ENCODE results near the gene KDM2A. TPM values are rescaled to one million over a fixed set of nuclear protein-coding genes. Genes with fewer than 3 reads are reported as not detected.
A peak's percentile ranks its signal among the peaks of the same experiment; 100 is the strongest.
"Not testable (repeated sequence)": the region's sequence is repeated elsewhere in the genome, so short reads cannot be mapped to it uniquely, and the experiment has no call there.

The KDM2A gene
- total and polyA plus RNA-seq, 7 donors = 15.6 to 67.3 (median 29.0) TPM

DNA sequence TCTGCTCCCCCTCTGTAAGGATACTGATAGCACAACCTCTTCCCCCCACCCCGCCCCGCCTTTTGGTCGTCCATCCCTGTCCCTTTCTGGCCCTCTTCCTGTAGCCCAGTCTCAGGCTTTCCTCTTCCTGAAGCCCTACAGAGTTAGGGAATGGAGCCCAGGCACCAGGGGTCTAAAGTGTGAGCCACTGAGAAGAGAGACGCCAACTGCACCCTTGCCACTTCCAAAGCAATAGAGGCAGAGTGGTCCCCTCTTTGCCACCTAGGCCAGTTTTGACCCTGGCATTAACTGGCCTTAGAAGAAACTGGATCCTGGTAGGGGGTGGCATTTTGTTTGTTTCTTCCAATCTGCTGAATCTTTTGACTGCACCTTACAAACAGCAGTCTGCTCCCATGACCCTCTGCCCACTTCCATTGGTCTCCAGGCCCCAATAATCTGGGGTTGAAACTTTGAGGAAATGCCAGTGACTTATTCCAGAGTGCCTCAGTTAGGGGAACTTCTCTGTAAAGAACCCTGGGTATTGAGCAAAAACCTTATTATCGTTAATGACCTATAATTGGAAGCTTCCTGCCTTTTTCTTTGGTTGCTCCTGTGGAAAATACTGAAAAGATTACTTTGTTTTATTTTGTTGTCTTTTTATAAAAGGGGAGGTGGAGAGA lies 137.5 kb downstream of the KDM2A start:
- DNase-seq = peak; percentile 46
- H3K9me3 ChIP-seq = no peaks in the 10 kb centered on the region
- TF ChIP-seq POLR2AphosphoS5 (IDR thresholded peaks at IDR 0.05) (no peak), EP300 (IDR thresholded peaks at IDR 0.05) (no peak), POLR2A (IDR thresholded peaks at IDR 0.05) (no peak)
- TF ChIP-seq, protein P1, sequence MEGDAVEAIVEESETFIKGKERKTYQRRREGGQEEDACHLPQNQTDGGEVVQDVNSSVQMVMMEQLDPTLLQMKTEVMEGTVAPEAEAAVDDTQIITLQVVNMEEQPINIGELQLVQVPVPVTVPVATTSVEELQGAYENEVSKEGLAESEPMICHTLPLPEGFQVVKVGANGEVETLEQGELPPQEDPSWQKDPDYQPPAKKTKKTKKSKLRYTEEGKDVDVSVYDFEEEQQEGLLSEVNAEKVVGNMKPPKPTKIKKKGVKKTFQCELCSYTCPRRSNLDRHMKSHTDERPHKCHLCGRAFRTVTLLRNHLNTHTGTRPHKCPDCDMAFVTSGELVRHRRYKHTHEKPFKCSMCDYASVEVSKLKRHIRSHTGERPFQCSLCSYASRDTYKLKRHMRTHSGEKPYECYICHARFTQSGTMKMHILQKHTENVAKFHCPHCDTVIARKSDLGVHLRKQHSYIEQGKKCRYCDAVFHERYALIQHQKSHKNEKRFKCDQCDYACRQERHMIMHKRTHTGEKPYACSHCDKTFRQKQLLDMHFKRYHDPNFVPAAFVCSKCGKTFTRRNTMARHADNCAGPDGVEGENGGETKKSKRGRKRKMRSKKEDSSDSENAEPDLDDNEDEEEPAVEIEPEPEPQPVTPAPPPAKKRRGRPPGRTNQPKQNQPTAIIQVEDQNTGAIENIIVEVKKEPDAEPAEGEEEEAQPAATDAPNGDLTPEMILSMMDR (IDR thresholded peaks at IDR 0.05) = no peak
- peaks cover 34 to 60% (median 48%) of the 10 kb centered on the region in 4 donors for H3K36me3 ChIP-seq
- peaks cover 0 to 9% (median 8%) of the 10 kb centered on the region in 4 donors for H3K4me1 ChIP-seq
- no peak overlapping the region for H3K27ac ChIP-seq
- H3K4me3 ChIP-seq = no peak overlapping the region
- intact Hi-C loops (cut with DNase I) = no loop called here
- H3K27me3 ChIP-seq = no peaks in the 10 kb centered on the region
- WGBS, 2 donors = 76 to 87% methylated on average over 5 of the region's 5 CpGs

DNA sequence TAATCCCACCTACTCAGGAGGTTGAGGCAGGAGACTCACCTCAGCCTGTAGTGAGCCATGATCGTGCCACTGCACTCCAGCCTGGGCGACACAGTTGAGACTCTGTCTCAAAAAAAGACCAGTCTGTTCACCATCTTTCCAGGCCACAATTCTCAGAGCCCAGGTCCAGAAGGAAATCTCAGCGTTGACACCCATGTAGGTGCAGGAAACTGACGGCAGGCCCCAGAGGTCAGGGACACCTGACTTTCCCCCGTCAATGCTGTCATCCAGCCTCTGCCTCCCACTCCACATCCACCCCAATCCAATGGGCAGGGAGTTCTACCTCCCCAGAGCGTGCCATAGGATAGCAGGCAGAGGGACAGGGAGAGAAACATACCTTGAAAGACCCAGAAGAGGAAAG lies 141.3 kb downstream of the KDM2A start:
- 85 to 90% methylated on average over 6 of the region's 6 CpGs for WGBS, 2 donors
- intact Hi-C loops (cut with DNase I) = no loop called here
- no peak for TF ChIP-seq POLR2A (IDR thresholded peaks at IDR 0.05)
- TF ChIP-seq POLR2AphosphoS5 (IDR thresholded peaks at IDR 0.05) = no peak
- TF ChIP-seq, protein P1 (IDR thresholded peaks at IDR 0.05) = no peak
- TF ChIP-seq EP300 (IDR thresholded peaks at IDR 0.05) = no peak
- peak; percentile 56 for DNase-seq
- H3K27ac ChIP-seq = no peak overlapping the region
- H3K4me3 ChIP-seq = no peak overlapping the region
- no peaks in the 10 kb centered on the region for H3K27me3 ChIP-seq
- H3K4me1 ChIP-seq = peaks cover 0 to 27% (median 23%) of the 10 kb centered on the region in 4 donors
- peaks cover 6 to 22% (median 13%) of the 10 kb centered on the region in 4 donors for H3K36me3 ChIP-seq
- no peaks in the 10 kb centered on the region for H3K9me3 ChIP-seq

DNA sequence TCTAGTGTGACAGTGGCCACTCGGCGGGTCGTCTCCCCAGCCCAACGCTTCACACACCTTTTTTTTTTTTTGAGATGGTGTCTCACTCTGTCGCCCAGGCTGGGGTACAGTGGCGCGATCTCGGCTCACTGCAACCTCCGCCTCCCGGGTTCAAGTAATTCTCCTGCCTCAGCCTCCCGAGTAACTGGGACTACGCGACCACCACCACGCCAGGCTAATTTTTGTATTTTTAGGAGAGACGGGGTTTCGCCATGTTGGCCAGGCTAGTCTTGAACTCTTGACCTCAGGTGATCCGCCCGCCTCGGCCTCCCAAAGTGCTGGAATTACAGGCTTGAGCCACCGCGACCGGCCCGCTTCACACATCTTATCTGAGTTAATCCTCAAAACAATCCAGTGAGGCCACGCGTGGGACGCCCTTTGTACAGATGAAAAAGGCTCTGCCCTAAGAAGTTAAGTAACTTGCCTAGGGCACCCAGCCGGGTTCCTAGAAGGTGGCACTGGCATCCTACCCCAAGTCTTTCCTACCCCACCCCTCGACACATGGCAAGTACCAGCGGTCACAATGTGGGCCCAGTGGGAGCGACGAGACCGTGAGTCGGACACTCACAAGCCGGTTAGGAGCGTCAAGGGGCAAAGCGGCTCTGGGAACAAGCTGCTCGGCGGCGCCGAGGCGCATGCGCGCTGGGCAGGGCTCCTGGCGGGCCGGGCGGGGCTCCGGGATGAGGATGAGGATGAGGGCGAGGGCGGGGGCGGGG lies 142.0 kb downstream of the KDM2A start:
- 26 to 34% methylated on average over 50 of the region's 50 CpGs for WGBS, 2 donors
- H3K27me3 ChIP-seq; H3K9me3 ChIP-seq; intact Hi-C loops (cut with DNase I): not testable (repeated sequence)
- TF ChIP-seq POLR2AphosphoS5 (IDR thresholded peaks at IDR 0.05) = peak in 1 of 4 donors; percentile 8
- Histone ChIP-seq H3K4me1 (peaks cover 0 to 32% (median 29%) of the 10 kb centered on the region in 4 donors), H3K27ac (peak overlapping the region in 1 of 4 donors; percentile 58), H3K4me3 (peak overlapping the region in 3 of 4 donors; percentile 39 to 45 (median 43)), H3K36me3 (peaks cover under 1 to 16% (median 7%) of the 10 kb centered on the region in 4 donors)
- DNase-seq = peak; percentile 86

DNA sequence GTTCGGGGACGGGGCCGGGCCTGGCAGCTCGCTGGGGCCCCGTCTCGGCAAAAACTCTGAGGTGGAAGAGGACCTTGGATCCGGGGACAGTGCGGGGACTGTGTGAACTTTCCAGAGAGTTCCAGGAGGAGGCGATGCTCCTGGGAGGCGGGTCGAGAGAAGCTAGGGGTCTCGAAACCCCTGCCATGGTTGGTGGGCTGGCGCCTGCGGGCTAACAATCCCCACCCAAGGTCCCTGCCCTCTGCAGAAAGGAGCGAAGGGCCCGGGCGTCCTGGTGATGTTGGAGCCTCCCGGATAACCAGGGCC lies 142.5 kb downstream of the KDM2A start:
- TF ChIP-seq EP300 (IDR thresholded peaks at IDR 0.05) (no peak), POLR2AphosphoS5 (IDR thresholded peaks at IDR 0.05) (no peak), POLR2A (IDR thresholded peaks at IDR 0.05) (no peak)
- TF ChIP-seq, protein P1 (IDR thresholded peaks at IDR 0.05) = no peak
- intact Hi-C loops (cut with DNase I) = no loop called here
- H3K4me1 ChIP-seq = peaks cover 0 to 32% (median 30%) of the 10 kb centered on the region in 4 donors
- peak overlapping the region in 3 of 4 donors; percentile 39 to 45 (median 43) for H3K4me3 ChIP-seq
- no peaks in the 10 kb centered on the region for H3K9me3 ChIP-seq
- H3K27ac ChIP-seq = peak overlapping the region in 1 of 4 donors; percentile 58
- peak; percentile 67 for DNase-seq
- 13 to 26% methylated on average over 18 of the region's 18 CpGs for WGBS, 2 donors
- no peaks in the 10 kb centered on the region for H3K27me3 ChIP-seq
- peaks cover 0 to 10% (median 4%) of the 10 kb centered on the region in 4 donors for H3K36me3 ChIP-seq

DNA sequence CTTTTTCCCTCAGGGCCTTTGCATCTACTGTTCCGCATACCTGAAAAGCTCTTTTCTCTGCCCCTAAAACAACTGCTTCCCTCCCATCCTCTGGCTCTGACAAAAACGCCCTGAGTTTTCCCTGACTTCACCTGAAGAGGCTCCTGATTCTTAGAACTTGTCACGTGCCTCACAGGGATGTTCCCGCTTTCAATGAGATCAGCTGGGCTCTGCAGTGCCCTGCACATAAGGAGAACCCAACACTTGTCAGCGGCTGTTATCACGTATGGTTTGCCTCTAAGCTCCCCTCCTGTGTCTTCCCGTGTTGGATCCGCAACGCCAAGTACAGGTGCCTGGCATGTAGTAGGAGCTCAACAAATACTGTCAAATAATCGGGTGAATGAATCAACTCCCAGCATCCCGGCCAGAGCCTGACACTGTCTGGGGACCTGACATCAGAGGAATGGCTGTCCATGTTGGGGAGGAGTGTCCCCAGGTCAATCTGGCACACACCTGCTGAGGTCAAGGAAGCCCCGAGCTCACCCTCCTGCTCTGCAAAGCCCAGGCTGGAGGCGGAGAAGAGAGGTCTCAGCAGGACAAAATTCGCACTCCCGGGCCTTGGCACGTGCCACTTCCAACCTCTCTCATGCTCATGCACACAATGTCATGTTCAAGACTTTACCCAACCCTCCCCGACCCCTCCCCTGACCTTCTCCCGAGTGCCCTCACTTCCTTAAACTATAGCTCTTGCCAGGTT lies 143.1 kb downstream of the KDM2A start:
- peak; percentile 64 for DNase-seq
- Histone ChIP-seq H3K4me1 (peaks cover 0 to 35% (median 31%) of the 10 kb centered on the region in 4 donors), H3K27me3 (no peaks in the 10 kb centered on the region), H3K27ac (peak overlapping the region in 3 of 4 donors; percentile 39 to 58 (median 55)), H3K4me3 (peak overlapping the region in 2 of 4 donors; percentile 43 to 45), H3K9me3 (no peaks in the 10 kb centered on the region), H3K36me3 (peaks cover 0 to 5% (median 1%) of the 10 kb centered on the region in 4 donors)
- TF ChIP-seq, protein P1 (IDR thresholded peaks at IDR 0.05) = no peak
- no peak for TF ChIP-seq POLR2AphosphoS5 (IDR thresholded peaks at IDR 0.05)
- no peak for TF ChIP-seq POLR2A (IDR thresholded peaks at IDR 0.05)
- TF ChIP-seq EP300 (IDR thresholded peaks at IDR 0.05) = no peak
- 40 to 58% methylated on average over 18 of the region's 18 CpGs for WGBS, 2 donors
- intact Hi-C loops (cut with DNase I) = no loop called here
